Measurements from ENCODE around the gene FBN3.
A peak's percentile ranks its signal among the peaks of the same experiment; 100 is the strongest.

The FBN3 gene

GRCh38 chr19:8093740-8094139 is 55.7 kb downstream of the FBN3 start:
- DNase-seq (ENCODE audit: low read depth, low spot score): no peak

- DNase-seq (ENCODE audit: low read depth, low spot score): no peak
Measured at GRCh38 chr19:8090950-8091349, 58.4 kb downstream of the FBN3 start.

- no peak for DNase-seq (ENCODE audit: low read depth, low spot score)
Measured at GRCh38 chr19:8089664-8090601, 59.5 kb downstream of the FBN3 start.

DNA sequence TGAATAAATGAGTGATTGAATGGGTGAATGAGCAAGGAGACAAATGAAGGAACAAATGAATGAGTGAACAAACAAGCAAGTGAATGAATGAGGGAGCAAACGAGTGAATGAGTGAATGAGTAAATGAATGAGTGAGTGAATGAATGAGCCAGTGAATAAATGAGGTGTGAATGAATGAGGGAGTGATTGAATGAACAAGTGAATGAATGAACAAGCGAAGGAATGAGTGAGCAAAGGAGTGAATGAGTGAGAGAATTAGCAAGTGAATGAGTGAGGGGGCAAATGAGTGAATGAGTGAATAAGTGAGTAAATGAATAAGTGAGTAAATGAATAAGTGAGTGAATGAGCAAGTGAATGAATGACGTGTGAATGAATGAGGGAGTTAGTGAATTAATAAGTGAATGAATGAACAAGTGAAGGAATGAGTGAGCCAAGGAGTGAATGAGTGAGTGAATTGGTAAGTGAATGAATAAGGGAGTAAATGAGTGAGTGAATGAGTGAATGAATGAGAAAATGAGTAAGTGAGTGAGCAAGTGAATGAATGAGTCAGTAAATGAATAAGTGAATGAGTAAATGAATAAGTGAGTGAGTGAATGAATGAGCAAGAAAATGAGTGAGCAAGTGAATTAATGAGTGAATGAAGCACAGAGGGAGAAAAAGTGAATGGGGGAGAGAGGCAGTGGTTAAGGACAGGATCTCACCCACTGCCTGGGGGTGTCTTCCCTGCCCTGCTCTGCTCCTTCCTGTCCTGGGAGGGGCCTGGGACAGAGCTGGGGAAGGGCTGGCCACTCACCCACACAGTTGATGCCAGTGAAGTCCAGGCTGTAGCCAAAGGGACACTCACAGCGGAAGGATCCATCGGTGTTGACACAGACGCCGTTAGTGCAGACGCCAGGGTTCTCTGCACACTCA is 60.4 kb downstream of the FBN3 start:
- DNase-seq (ENCODE audit: low read depth, low spot score): no peak

GRCh38 chr19:8087876-8088275 is 61.5 kb downstream of the FBN3 start:
- DNase-seq (ENCODE audit: low read depth, low spot score): no peak

- no peak for DNase-seq (ENCODE audit: low read depth, low spot score)
Measured at GRCh38 chr19:8086849-8087248, 62.5 kb downstream of the FBN3 start.

GRCh38 chr19:8085598-8086408 is 63.6 kb downstream of the FBN3 start:
- DNase-seq (ENCODE audit: low read depth, low spot score): no peak

GRCh38 chr19:8084152-8084551 is 65.2 kb downstream of the FBN3 start:
- DNase-seq (ENCODE audit: low read depth, low spot score): no peak

- no peak for DNase-seq (ENCODE audit: low read depth, low spot score)
Measured at GRCh38 chr19:8083141-8083540, 66.3 kb downstream of the FBN3 start.

GRCh38 chr19:8081569-8082550 is 67.5 kb downstream of the FBN3 start:
- no peak for DNase-seq (ENCODE audit: low read depth, low spot score)

DNA sequence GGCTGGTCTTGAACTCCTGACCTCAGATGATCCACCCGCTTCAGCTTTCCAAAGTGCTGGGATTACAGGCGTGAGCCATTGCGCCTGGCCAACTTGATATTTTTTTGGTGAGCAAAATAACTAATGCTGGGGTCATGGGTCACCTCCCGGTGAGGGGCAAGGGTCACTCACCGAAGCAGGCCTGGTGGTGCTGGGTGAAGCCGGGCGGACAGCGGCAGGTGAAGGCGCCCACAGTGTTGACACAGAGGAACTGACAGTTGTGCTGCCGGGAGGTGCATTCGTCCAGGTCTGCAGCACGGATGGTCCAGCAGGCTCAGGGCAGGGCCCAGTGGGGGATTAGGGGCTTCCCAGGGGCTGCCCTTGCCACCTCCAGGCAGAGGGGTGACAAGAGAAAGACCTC is 68.6 kb downstream of the FBN3 start:
- DNase-seq (ENCODE audit: low read depth, low spot score): no peak

DNA sequence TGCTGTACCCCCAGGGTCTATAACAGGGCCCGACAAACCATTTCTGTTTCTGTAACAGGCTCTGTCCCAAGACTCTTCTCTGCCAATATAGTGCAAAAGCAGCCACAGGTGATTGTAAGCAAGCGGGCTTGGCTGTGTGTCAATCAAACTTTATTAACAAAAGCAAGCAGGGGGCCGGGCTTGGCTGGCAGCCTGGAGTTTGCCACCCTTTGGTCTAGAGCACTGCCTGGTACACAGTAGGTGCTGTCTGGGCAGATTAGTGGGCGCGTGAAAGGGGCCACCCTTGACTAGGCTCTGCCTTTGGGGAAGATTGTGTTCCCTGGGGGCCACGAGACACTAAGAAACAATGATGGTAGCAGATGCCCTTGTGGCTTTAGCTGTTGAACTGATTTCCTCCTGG is 69.4 kb downstream of the FBN3 start:
- DNase-seq (ENCODE audit: low read depth, low spot score): no peak

- DNase-seq (ENCODE audit: low read depth, low spot score): no peak
Measured at GRCh38 chr19:8075158-8076074, 74.0 kb downstream of the FBN3 start.

DNA sequence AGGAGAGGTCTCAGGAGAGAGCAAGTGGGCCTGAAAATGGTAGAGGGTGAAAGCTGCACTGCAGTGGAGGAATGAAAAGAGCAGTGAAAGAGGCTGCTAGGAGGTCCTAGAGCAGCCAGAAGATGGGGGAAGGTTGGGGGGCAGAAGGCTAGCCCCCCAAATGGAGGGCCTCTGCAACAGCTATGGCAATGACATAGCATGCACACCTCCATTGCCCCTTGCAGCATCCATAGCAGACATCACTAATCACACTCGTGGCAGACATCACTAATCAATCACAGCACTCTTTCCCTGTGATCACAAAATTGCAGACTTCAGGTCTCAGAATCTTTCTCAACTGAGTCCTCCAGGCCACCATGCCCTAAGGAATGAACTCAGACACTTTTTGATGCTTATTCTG is 74.9 kb downstream of the FBN3 start:
- no peak for DNase-seq (ENCODE audit: low read depth, low spot score)

GRCh38 chr19:8071912-8072311 is 77.5 kb downstream of the FBN3 start:
- DNase-seq (ENCODE audit: low read depth, low spot score): no peak

DNA sequence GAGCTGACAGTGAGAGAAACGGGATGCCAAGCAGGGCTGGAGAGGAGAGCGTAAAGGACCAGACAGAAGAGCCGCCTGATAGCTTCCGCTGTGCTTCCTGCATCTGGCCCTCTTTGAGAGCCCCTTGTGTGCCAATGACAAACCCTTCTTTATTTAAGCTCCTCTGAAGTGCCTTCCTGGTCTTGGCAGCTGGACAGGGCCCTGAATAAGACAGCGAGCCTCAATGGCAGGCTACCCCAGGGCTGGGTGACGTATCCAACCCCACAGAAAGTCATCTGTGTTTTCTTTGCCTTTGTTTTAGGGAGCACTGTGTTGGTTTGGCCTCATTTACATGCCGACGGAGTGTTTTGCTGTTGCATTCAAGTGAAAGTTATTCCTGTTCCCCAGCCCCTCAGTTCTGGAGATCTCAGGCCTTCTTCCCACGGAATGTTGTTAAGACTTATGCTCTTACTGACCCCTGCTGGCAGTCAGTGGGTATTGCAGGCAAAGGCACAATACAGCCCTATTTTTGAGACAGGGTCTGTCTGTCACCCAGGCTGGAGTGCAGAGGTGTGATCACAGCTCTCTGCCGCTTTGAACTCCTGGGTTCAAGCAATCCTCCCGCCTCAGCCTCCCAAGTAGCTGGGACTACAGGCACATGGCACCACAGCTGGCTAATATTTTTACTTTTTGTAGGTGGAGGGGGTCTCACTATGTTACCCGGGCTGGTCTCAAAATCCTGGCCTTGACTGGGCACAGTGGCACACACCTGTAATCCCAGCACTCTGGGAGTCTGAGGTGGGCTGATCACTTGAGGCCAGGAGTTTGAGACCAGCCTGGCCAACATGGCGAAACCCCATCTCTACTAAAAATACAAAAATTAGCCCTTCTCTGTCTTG is 80.1 kb downstream of the FBN3 start:
- peak; percentile 20 for DNase-seq (ENCODE audit: low read depth, low spot score)

GRCh38 chr19:8065875-8066261 is 83.5 kb downstream of the FBN3 start:
- no peak for DNase-seq (ENCODE audit: low read depth, low spot score)
